ENCODE measurements around the gene LMO2.

DNA sequence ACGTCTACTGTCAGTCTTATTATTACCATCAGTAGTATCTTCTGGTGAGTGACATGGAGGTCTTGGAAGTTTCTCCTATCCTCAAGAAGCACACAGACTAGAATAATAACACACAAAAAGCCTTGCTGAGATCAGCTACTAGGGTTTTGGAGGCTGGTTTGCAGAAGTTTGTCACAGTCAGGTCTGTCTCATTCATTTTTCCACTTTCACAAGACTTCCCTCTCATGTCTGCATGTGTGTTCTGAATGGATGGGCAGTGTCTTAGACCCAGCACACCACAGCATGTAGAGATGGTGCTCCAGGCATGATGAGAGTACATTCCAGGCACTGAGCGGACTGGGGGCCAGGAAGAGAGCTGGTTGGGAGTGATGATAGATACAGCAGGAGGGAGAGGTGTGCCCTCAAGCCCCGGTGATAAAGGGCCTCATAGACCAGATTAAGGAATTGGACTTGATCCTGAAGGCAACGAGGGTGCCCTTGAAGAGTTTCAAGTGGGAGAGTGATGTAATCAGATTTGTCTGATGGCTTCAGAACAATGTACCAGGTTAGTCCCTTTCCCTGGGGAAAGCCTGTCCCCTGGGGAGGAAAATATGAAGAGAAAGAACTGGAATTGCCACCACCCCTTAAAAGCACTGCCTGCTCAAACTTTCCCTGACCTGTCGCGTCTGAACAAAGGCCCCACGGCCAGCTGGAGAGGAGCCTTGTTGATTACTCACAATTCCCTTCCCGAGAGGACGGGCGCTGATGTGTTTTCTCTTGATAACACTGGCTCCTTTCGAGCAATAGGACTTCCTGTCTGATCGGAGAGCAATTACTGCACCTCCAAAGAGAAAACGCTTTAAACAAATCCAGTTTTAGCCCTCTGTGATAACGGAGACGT is 45.1 kb upstream of the LMO2 start:
- TF ChIP-seq, protein P1, sequence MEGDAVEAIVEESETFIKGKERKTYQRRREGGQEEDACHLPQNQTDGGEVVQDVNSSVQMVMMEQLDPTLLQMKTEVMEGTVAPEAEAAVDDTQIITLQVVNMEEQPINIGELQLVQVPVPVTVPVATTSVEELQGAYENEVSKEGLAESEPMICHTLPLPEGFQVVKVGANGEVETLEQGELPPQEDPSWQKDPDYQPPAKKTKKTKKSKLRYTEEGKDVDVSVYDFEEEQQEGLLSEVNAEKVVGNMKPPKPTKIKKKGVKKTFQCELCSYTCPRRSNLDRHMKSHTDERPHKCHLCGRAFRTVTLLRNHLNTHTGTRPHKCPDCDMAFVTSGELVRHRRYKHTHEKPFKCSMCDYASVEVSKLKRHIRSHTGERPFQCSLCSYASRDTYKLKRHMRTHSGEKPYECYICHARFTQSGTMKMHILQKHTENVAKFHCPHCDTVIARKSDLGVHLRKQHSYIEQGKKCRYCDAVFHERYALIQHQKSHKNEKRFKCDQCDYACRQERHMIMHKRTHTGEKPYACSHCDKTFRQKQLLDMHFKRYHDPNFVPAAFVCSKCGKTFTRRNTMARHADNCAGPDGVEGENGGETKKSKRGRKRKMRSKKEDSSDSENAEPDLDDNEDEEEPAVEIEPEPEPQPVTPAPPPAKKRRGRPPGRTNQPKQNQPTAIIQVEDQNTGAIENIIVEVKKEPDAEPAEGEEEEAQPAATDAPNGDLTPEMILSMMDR (IDR thresholded peaks at IDR 0.05), result no peak
- no peak for TF ChIP-seq POLR2A (IDR thresholded peaks at IDR 0.05)
